ENCODE results near the gene NISCH.

The NISCH gene

DNA sequence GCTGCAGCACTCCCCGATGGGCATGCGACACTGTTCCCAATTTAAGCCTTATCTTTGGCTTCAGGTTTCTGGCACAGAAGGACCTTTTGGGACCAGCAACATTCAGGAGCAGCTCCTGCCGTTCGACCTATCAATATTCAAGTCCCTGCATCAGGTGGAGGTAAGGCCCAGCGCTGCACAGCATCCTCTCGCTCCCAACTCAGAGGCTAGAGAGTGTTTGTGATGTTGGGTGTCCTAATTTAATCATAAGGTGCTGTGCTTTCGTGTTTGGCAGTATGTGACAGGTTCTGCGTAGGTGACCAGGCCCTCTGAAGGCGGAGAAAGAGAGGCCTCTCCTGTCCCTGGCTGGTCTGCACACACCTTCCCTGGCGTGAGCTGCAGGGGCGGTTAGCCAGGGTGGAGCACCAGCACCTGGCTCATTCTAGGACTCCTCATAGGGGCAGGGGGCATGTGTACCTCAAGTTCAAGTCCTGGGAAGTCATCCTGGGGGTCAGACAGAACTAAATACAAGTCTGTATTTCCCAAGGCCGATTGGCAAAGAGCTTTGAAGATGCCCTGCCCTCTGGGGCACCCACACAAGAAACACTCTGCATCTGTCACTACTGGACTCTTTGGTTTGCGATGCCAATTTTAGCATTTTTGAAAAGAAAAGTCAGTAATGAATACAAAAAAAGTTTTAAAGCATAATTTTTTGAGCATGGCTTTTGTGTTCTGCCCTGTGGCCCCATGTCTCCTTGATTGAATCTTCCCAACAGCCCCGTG is 17.0 kb downstream of the NISCH start:
- no peak for DNase-seq

DNA sequence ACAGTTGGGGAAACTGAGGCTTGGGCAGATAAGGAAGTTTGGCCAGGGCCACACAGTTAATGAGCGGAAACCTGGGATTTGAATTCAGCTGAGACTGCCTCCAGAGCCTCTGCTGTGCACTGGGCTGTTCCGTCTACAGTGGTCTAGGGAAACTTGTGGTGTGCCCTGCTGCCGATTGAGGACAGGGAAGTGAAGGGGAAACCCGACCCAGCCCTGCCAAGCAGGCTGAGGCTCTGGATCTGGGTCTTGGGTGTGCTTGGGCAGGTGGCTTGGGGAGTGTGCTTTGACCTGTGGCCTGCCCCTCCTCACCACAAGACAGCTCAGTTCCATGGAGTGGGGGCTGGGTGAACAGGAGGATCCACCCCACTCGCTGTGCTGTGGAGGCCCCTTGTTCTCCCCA is 17.6 kb downstream of the NISCH start:
- DNase-seq = no peak

DNA sequence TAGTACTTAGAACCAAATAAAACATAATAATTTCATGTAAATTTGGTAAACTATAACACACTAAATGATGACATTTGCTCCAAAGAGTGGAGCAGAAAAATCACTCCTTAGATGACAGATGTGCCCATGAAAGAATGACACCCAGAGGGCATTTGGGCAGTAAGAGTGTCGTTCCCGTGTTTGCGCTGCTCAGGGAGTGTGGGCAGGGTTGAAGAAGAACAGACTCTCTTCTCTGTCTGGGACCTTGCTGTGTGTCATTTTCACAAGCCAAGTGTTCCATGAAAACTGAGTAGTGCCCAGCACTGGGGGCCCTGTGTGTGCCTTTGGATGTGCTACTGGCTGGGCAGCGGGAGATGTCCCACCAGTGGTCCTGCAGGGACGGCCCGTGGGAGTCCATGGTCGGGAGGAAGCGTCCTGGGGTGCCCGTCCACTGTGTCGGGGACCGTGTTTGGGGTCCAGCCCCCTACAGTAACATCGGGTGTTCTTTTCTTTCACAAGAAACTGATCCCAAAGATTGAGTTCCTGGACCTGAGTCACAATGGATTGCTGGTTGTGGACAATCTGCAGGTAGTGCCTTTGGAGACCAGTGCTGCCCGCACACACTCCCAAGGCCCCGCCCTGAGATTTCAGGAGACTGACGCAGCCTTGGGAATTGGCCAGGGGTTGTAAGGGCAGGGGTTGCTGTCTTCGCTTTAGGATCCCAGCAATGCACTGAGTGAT is 21.8 kb downstream of the NISCH start:
- no peak for DNase-seq

DNA sequence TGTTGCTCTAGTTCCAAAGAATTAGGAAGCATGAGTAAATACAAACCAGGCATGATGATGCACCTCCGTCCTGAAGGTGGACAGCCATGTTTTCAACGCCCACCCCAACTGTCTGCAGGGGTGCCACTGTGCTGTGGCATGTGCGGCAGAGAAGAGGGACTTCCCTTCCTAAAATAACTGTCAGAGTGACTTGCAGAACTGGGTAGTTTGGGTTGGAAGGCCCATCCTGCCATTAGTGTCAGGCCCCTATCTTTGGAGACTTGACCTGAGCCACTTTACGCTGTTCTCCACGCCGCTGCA is 22.3 kb downstream of the NISCH start:
- no peak for DNase-seq

DNA sequence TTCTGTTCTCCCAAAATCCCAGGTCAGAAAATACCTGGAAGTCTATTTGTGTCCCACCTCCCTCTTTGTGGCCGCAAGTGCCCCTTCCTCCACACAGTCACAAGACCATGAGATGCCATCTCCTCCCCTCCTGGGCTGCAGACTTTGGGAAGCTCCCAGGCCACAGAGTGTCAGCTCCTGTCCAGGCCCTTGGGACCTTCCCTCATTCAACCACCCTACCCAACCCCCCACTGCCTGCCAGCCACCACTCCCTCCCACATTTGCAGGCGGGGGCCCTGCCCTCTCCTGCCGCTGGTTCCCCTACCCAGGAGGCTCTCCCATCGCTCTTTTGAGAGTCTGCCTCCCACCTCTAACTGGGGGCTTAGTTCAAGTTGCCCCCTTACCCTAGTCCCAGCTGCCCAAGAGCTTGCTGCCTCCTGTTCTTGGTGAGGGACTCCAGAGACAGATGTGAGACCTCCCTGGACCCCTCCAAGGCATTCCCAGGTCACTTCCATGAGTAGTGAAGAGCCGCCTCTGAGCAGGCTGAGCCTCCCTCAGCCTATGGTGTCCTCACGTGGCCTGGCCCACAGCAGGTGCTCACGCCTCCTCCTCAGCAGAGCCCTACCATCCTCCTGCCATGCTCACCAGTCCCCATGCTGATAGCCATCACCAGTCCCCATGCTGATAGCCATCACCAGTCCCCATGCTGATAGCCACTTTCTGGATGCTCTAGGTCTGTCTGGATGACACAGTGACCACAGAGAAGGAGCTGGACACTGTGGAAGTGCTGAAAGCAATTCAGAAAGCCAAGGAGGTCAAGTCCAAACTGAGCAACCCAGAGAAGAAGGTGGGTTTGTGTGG is 23.9 kb downstream of the NISCH start:
- no peak for DNase-seq

DNA sequence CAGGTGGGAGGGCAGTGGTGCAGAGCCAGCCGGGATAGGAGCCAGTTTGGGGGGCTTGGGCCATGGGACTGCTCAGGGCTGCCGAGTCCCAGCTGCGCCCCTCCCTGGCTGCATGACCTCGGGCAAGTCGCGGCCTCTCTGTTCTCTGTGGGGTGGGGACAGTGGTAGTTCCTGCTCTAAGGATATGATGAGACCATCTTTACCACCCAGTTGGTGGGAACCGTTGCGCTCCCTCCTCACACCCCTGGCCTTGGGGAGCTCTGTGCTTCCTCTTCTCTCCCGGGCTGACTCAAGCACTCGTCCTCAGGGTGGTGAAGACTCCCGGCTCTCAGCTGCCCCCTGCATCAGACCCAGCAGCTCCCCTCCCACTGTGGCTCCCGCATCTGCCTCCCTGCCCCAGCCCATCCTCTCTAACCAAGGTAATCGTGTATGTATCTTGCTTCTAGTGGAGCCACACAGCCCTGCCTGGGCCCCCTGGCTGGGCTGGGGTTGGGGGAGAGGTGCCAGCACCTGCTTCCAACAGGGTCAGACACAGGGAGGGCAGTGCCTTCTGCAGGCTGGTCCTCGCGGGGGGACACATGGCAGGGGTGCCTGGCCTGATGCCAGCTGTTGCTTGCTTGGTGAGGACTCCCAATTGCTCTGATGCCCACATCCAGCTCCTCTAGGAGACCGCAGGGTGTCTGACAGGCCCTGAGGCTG is 24.6 kb downstream of the NISCH start:
- no peak for DNase-seq

DNA sequence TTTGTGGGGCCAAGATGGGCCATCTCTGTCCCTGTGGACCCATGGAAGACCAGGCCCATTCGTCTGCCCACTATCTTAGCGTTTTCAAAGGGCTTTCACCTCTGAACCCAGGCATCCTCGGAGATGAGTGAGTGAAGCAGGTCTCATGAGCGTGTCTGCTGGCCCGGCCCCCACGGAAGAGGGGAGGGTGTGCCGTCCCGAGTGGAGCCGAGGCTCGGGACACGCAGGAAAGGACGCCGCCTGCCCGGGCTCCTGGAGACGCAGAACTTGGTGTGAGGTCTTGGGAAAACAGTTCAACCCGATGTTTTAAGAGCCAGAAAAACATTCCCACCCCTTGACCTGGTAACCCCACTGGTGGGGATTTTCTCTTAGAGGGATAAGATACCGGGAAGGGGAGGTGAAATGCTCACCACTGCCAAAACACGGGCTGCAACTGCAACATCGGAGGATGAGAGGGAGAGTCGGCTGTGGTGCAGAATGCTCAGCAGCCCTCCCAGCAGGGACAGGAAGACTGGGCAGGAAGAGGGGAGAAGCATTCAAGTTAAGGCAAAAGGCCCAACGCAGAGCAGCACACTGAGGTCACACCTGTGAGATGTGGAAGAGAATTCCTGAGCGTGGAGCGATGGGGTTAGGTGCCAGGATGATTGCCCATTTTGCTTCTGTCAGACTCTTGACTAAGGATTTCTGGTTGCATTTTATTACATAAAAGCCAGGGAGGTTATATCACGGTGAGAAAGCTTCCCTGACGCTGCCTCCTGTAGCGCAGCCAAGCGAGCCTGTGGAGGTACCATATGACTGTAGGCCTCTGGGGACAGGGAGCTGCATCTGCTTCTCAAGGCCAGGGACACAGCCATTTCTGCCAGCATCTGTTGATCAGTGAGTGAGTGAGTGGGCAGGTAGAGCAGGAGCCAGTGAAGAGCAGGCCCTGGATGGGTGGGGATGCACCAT is 25.6 kb downstream of the NISCH start:
- no peak for DNase-seq

DNA sequence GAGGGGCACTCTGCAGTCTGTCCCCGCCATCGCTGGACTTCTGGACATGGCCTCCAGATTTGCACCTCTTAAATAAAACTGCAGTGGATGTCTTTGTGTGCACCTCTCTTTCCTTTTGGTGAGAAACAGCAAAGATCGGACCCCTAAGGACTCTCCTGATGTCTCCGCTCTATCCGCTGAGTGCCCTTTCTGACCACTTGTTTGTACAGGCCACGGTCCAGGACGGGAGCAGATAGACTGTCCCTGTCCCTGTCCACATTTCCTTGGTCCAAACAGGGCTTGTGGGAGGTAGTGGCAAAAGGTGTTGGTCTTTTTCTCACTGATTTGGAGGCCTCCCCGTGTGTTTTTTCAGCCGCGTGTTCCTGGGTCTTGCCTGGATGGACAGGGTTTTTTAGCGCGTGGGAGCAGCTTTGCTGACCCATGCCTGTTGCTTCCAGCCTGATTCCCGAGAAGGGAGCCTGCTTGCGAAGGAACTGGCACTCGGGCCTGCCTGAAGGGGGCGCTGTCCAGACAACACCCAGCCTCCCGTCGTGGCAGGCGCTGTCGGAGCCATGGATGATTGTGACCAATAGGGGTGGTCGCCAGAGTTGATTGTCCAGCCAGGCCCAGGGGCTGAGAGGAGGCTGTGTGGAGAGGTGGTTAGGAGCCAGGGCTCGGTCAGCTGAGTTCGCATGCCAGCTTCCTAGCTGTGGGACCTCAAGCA is 26.6 kb downstream of the NISCH start:
- no peak for DNase-seq

DNA sequence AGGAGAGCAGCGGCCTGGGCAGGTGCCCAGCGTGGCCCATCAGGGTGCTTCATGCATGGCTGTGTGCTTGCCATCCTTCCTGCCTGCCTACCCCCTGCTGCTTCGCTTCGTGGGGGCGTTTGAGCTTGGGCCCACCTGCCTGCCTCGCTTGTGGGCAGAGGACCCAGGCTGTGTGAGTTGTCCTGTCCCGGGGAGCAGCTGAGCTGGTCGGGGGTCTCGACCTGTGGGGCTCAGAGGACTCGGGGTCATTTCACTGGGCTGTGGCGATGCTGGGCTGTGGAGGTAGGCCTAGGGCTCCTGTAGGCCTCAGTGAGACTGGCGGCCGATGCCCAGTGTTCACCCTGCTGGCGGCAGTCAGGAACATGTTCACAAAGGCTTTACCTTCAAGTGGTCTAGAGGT is 27.7 kb downstream of the NISCH start:
- no peak for DNase-seq

DNA sequence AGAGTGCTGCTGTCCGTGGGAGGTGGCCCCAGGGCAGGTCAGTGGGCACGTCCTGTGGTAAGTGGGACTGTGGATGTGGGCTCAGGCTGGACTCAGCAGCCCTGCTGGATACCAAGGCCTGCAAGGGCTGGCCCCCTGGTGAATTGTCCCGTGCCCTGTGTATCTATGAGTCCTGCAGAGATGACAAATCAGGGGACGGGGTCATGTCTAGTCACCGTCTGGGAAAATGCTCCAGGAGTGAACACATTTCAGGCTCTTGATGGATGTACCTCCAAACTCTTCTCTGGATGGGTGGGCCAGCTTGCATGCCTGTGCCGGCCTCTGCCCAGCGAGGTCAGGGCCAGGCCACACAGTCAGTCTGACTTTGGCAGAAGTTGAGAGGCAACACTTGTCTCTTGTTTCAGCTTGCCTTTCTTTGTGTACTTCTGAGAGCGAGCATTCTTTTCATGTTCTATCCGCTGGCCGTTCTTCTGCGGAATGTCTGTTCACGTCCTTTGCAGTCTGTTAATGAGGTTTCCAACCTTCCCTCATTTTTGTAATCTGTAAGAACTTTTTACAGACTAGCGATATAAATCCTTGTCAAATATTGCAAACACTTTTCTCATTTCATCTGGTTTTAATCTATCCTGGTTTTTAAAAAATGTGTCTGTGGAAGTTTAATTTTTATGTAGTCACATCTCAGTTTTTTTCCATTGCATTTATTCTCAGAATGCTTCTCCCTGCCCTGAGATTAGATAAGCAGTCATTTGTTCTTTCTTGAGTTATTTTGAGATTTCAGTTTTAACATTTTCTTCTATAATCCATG is 28.4 kb downstream of the NISCH start:
- DNase-seq = no peak

DNA sequence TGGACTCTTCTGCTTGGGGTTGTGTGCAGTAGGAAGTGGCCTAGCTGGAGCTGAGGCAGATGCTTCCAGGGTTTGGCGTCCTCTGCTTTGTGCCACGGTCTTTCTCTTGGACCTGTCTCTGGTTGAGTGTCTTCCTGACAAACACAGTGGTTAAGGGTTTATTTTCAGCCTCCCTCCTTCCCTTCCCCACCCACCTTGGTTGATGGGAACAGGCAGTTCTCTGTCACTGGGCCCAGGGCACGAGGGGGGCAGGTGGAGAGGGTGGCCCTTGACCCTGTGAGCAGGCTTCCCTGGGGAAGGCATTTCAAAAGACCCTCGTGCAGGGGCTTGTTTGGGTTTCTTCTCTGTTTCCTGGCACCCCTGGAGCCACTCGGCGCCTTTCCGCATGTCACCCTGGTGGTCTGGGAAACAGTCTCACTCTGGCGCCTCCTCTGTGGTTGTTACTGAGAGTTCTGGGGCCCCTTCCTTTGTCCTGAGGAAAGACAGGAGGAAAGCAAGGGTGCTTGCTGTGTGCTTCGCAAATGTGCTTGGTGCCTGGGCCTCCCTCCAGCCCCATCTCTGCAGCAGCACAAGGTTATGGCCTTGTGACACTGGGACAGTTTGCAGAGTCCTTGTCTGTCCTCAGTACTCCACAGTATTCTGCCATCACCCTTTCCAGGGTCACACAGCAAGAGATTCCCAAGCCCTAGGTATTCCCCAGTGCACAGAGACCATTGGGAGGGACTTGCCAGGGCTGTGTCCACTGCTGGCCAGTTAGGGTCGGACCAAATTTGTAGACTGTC is 29.5 kb downstream of the NISCH start:
- no peak for DNase-seq

DNA sequence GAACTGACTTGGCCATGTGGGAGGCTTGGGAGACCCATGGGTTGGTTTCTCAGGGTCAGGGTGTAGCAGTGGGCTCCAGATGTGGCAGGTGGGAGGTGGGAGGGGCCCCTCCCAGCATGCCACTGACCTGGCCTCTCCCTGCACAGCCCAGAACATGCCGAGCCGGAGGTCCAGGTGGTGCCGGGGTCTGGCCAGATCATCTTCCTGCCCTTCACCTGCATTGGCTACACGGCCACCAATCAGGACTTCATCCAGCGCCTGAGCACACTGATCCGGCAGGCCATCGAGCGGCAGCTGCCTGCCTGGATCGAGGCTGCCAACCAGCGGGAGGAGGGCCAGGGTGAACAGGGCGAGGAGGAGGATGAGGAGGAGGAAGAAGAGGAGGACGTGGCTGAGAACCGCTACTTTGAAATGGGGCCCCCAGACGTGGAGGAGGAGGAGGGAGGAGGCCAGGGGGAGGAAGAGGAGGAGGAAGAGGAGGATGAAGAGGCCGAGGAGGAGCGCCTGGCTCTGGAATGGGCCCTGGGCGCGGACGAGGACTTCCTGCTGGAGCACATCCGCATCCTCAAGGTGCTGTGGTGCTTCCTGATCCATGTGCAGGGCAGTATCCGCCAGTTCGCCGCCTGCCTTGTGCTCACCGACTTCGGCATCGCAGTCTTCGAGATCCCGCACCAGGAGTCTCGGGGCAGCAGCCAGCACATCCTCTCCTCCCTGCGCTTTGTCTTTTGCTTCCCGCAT is 31.8 kb downstream of the NISCH start:
- DNase-seq = no peak

DNA sequence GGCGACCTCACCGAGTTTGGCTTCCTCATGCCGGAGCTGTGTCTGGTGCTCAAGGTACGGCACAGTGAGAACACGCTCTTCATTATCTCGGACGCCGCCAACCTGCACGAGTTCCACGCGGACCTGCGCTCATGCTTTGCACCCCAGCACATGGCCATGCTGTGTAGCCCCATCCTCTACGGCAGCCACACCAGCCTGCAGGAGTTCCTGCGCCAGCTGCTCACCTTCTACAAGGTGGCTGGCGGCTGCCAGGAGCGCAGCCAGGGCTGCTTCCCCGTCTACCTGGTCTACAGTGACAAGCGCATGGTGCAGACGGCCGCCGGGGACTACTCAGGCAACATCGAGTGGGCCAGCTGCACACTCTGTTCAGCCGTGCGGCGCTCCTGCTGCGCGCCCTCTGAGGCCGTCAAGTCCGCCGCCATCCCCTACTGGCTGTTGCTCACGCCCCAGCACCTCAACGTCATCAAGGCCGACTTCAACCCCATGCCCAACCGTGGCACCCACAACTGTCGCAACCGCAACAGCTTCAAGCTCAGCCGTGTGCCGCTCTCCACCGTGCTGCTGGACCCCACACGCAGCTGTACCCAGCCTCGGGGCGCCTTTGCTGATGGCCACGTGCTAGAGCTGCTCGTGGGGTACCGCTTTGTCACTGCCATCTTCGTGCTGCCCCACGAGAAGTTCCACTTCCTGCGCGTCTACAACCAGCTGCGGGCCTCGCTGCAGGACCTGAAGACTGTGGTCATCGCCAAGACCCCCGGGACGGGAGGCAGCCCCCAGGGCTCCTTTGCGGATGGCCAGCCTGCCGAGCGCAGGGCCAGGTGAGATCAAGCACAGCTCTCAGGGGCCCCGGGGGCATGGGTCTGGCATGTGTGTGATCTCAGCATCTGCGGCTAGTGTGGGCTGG is 32.6 kb downstream of the NISCH start:
- no peak for DNase-seq

DNA sequence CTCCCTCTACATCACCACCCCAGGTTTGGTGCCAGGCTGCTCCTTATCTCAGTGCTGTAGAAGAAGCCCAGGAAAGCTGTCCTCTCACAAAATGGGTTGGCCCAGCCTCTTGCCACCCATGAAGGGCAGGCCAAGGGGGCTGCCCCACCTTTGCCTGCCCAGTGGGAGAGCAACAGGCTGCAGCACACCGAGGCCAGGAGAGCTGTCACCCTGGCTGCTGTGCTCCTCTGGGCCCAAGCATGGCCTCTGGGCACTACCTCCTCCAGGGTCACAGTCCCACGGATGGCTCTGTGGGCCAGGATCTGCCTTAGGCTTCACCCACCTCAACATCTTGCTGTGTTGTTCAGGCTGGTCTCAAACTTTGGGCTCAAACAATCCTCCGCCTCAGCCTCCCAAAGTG is 33.3 kb downstream of the NISCH start:
- no peak for DNase-seq

DNA sequence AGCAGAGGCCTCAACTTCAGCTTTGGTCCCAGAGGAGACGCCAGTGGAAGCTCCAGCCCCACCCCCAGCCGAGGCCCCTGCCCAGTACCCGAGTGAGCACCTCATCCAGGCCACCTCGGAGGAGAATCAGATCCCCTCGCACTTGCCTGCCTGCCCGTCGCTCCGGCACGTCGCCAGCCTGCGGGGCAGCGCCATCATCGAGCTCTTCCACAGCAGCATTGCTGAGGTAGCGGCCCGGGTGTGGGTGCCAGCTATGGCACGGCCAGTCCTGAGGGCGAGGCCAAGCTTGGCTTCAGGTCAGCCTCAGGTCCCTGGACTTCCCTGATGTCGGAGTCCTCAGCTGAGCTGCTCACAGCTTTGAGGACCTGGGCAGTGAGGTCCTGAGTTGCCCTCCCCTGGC is 34.0 kb downstream of the NISCH start:
- no peak for DNase-seq

DNA sequence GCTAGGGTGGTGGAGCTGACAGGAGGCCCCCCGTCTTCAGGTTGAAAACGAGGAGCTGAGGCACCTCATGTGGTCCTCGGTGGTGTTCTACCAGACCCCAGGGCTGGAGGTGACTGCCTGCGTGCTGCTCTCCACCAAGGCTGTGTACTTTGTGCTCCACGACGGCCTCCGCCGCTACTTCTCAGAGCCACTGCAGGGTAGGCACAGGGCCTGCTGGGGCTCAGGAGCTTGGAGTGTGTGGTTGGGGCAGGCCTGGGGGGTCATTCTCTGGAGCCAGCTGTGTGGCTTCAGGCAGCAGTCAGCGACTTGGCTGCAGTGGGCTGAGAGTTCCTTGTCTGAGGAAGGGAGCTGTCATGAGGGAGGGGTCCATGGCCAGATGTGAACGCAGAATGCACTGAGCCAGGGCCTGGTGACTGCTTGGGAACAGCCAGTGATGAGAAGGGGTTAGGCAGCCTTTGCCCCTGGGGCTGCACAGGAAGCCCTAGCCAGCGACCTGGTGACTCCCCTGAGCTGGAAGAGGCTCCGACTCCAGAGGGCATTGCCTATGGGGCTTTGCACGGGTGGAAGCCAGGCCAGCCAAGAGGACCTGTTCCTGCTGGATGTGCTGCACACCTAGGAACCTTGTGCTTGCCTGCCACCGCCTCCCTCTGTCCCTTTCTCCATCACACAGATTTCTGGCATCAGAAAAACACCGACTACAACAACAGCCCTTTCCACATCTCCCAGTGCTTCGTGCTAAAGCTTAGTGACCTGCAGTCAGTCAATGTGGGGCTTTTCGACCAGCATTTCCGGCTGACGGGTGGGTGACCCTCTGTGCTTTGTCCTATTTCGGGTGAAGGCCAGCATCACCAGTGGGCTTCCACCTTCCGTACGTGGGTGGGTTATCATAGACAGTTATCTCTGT is 34.9 kb downstream of the NISCH start:
- DNase-seq = no peak
